Measurements from ENCODE around the gene BTBD6. TPM values are rescaled to one million over a fixed set of nuclear protein-coding genes. Genes with fewer than 3 reads are reported as not detected.
A peak's percentile ranks its signal among the peaks of the same experiment; 100 is the strongest.

Gene BTBD6
- total and polyA plus RNA-seq, 5 donors from 2014 or later = 4.6 to 39.4 (median 12.8) TPM

DNA sequence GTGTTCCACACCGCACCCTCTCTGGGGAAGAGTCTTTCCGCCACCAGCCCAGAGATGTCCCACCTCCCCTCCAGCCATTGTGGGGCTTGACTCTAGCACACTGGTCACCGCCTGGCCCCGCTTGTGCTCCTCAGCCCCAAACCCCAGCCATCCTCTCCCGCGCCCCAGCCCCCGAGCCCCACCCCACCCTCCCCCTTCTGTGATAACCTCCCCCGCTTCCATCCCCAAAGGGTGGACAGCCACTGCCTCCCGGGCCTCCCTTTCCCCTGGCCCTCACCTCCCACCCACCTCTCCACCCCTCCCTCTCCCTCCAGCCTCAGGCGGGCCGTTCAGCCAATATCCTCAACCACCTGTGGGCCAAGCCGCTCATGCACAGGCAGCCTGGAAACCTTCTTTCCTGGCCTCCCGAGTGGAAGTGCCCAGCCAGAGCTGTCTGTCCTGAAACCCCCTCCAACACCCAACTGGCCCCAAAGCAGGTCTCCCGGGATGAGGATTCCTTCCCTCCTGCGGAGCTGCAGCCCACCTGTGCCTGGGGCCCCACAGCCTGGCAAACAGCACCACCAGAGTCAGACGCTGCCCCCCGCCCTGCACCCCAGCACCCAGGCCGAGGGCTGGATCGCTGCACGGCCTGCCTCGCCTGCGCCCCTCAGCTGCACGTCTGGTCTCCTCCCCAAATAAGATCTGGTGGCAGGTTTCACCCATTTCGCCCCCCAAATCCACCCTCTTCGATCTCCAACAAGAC lies 40.2 kb upstream of the BTBD6 start:
- Mint-ChIP-seq H3K27ac (peak overlapping the region in 1 of 3 donors; percentile 46), H3K9me3 (no peaks in the 10 kb centered on the region), H3K4me1 (no peaks in the 10 kb centered on the region), H3K27me3 (no peaks in the 10 kb centered on the region), H3K36me3 (peaks cover under 1% of the 10 kb centered on the region), H3K4me3 (no peak overlapping the region)
- no peak for ATAC-seq (ENCODE audit: low read depth in 2 of 2)
- Histone ChIP-seq H3K4me3 (ENCODE audit: low read depth, low read length) (no peak overlapping the region), H3K9me3 (ENCODE audit: control insufficient read depth in 2 of 2, low read length in 2 of 2) (no peaks in the 10 kb centered on the region), H3K4me1 (ENCODE audit: control insufficient read depth, insufficient read depth, low read length, poor library complexity, severe bottlenecking) (no peaks in the 10 kb centered on the region), H3K36me3 (ENCODE audit: control insufficient read depth, insufficient read depth, low read length) (peaks cover 4% of the 10 kb centered on the region), H3K27ac (ENCODE audit: insufficient read depth, low read length, poor library complexity, severe bottlenecking) (no peak overlapping the region), H3K27me3 (ENCODE audit: control insufficient read depth, insufficient read depth, low read length) (no peaks in the 10 kb centered on the region)
- no peak for DNase-seq

GRCh38 chr14:105208738-105209075 lies 39.6 kb upstream of the BTBD6 start:
- H3K4me3 Mint-ChIP-seq = no peak overlapping the region
- H3K27ac Mint-ChIP-seq = peak overlapping the region in 1 of 3 donors; percentile 46
- peaks cover 3% of the 10 kb centered on the region for H3K36me3 Mint-ChIP-seq
- H3K36me3 ChIP-seq (ENCODE audit: control insufficient read depth, insufficient read depth, low read length) = peaks cover 8% of the 10 kb centered on the region
- ATAC-seq (ENCODE audit: low read depth in 2 of 2) (no peak), DNase-seq (no peak)
- no peak overlapping the region for H3K4me3 ChIP-seq (ENCODE audit: low read depth, low read length)
- no peaks in the 10 kb centered on the region for H3K4me1 Mint-ChIP-seq
- no peaks in the 10 kb centered on the region for H3K27me3 Mint-ChIP-seq
- H3K9me3 ChIP-seq (ENCODE audit: control insufficient read depth in 2 of 2, low read length in 2 of 2) = no peaks in the 10 kb centered on the region
- H3K9me3 Mint-ChIP-seq = no peaks in the 10 kb centered on the region
- H3K27ac ChIP-seq (ENCODE audit: insufficient read depth, low read length, poor library complexity, severe bottlenecking) = no peak overlapping the region
- no peaks in the 10 kb centered on the region for H3K27me3 ChIP-seq (ENCODE audit: control insufficient read depth, insufficient read depth, low read length)
- no peaks in the 10 kb centered on the region for H3K4me1 ChIP-seq (ENCODE audit: control insufficient read depth, insufficient read depth, low read length, poor library complexity, severe bottlenecking)

DNA sequence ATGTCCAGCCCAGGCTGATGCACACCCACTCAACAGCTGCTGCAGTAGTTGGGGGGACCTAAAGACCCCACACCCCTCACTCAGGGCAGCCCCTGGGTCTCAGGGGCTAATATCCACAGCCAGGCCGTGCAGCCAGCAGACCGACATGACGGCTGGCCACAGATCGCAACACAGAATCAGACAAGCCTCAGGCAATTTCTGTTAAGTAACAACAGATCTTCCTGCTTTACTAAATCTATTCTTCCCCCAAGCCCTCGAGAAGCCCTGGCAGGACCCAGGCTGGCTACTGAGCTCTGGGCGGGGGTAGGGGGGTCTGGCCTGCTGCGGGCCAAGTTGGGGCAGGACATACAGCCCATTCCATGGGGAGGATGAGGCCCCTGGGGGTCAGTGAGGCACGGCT lies 39.2 kb upstream of the BTBD6 start:
- Mint-ChIP-seq H3K27me3 (no peaks in the 10 kb centered on the region), H3K27ac (peak overlapping the region in 1 of 3 donors; percentile 52), H3K4me3 (peak overlapping the region in 1 of 4 donors; percentile 33), H3K9me3 (no peaks in the 10 kb centered on the region), H3K36me3 (peaks cover 3% of the 10 kb centered on the region), H3K4me1 (no peaks in the 10 kb centered on the region)
- Histone ChIP-seq H3K36me3 (ENCODE audit: control insufficient read depth, insufficient read depth, low read length) (peaks cover 8% of the 10 kb centered on the region), H3K27ac (ENCODE audit: insufficient read depth, low read length, poor library complexity, severe bottlenecking) (no peak overlapping the region), H3K27me3 (ENCODE audit: control insufficient read depth, insufficient read depth, low read length) (no peaks in the 10 kb centered on the region), H3K4me3 (ENCODE audit: low read depth, low read length) (no peak overlapping the region), H3K4me1 (ENCODE audit: control insufficient read depth, insufficient read depth, low read length, poor library complexity, severe bottlenecking) (no peaks in the 10 kb centered on the region), H3K9me3 (ENCODE audit: control insufficient read depth in 2 of 2, low read length in 2 of 2) (no peaks in the 10 kb centered on the region)
- DNase-seq = no peak
- no peak for ATAC-seq (ENCODE audit: low read depth in 2 of 2)

DNA sequence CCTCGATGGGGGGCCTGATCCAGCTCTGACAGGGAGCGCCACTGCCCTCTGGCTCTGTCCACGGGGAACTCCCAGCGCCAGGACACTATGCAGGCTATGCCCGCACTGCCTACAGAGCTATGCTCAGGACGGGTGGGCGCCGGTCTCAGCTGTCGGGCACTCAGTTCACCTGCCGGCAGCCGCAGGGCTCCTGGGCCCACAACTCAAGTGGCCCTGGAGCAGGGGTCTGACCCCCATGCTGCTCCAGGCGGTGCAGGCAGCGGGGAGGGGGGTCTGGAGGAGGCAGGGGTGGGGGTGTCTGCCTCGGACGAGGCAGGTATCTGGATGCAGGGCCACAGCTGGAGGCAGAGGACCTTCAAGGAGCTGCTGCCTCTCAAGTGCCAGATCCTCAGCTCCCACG lies 38.7 kb upstream of the BTBD6 start:
- H3K36me3 Mint-ChIP-seq = peaks cover 3% of the 10 kb centered on the region

DNA sequence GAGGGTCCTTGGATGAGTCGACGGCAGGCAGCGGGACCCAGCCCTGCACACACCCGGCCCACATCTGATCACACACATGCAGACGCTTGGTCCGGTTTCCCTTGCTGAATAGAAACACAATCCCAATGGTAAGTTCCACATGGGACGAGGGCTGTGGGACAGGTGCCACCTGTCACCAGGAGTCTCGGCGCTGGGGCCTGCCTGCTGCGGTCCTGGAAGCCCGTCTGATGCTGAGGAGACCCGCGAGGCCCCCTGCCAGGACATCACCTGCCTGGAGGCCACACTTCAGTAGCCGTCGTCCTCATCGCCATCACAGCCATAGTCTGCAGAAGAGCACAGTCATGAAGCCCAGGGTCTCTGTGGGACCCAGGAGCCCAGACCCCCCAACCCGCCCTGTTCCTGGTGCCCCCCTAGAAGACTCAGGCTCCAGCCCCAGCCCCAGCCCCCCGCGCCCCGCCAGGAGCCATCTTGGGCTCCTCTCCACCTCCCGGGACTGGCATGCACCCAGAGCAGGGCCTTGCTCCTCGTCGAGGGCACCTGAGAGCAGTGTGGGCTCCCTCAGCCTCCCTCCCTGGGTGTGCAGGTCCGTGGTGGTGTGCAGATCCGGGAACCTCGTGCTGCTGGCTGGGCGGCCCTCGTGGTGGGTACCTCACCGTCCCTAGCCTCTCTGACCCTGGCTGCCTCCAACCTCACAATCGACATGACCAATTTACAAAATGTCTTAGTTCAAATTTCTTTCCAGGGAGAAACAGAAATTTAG lies 37.9 kb upstream of the BTBD6 start:
- no peak for DNase-seq
- no peaks in the 10 kb centered on the region for H3K27me3 Mint-ChIP-seq
- H3K4me3 Mint-ChIP-seq = no peak overlapping the region
- no peaks in the 10 kb centered on the region for H3K9me3 ChIP-seq (ENCODE audit: control insufficient read depth in 2 of 2, low read length in 2 of 2)
- H3K4me3 ChIP-seq (ENCODE audit: low read depth, low read length) = no peak overlapping the region
- no peak overlapping the region for H3K27ac ChIP-seq (ENCODE audit: insufficient read depth, low read length, poor library complexity, severe bottlenecking)
- H3K4me1 Mint-ChIP-seq = peaks cover 0 to 5% (median 0%) of the 10 kb centered on the region in 4 donors
- ATAC-seq (ENCODE audit: low read depth in 2 of 2) = no peak
- no peaks in the 10 kb centered on the region for H3K4me1 ChIP-seq (ENCODE audit: control insufficient read depth, insufficient read depth, low read length, poor library complexity, severe bottlenecking)
- peaks cover 8% of the 10 kb centered on the region for H3K36me3 ChIP-seq (ENCODE audit: control insufficient read depth, insufficient read depth, low read length)
- no peaks in the 10 kb centered on the region for H3K27me3 ChIP-seq (ENCODE audit: control insufficient read depth, insufficient read depth, low read length)
- peaks cover 9% of the 10 kb centered on the region for H3K36me3 Mint-ChIP-seq
- no peak overlapping the region for H3K27ac Mint-ChIP-seq
- no peaks in the 10 kb centered on the region for H3K9me3 Mint-ChIP-seq

More for the DNA sequence above, 38.7 kb upstream of the BTBD6 start:
- Mint-ChIP-seq H3K27ac (no peak overlapping the region), H3K4me1 (no peaks in the 10 kb centered on the region), H3K9me3 (no peaks in the 10 kb centered on the region), H3K4me3 (no peak overlapping the region), H3K27me3 (no peaks in the 10 kb centered on the region)
- Histone ChIP-seq H3K9me3 (ENCODE audit: control insufficient read depth in 2 of 2, low read length in 2 of 2) (no peaks in the 10 kb centered on the region), H3K4me1 (ENCODE audit: control insufficient read depth, insufficient read depth, low read length, poor library complexity, severe bottlenecking) (no peaks in the 10 kb centered on the region), H3K27me3 (ENCODE audit: control insufficient read depth, insufficient read depth, low read length) (no peaks in the 10 kb centered on the region), H3K36me3 (ENCODE audit: control insufficient read depth, insufficient read depth, low read length) (peaks cover 8% of the 10 kb centered on the region), H3K27ac (ENCODE audit: insufficient read depth, low read length, poor library complexity, severe bottlenecking) (no peak overlapping the region), H3K4me3 (ENCODE audit: low read depth, low read length) (no peak overlapping the region)
- DNase-seq = no peak
- ATAC-seq (ENCODE audit: low read depth in 2 of 2) = no peak

GRCh38 chr14:105211086-105211757 lies 37.1 kb upstream of the BTBD6 start:
- H3K36me3 ChIP-seq (ENCODE audit: control insufficient read depth, insufficient read depth, low read length) = peaks cover 8% of the 10 kb centered on the region
- H3K4me1 ChIP-seq (ENCODE audit: control insufficient read depth, insufficient read depth, low read length, poor library complexity, severe bottlenecking) = no peaks in the 10 kb centered on the region
- peaks cover 16% of the 10 kb centered on the region for H3K36me3 Mint-ChIP-seq
- H3K4me3 Mint-ChIP-seq = no peak overlapping the region
- no peak for ATAC-seq (ENCODE audit: low read depth in 2 of 2)
- H3K27ac ChIP-seq (ENCODE audit: insufficient read depth, low read length, poor library complexity, severe bottlenecking) = no peak overlapping the region
- H3K27me3 ChIP-seq (ENCODE audit: control insufficient read depth, insufficient read depth, low read length) = no peaks in the 10 kb centered on the region
- H3K9me3 Mint-ChIP-seq = no peaks in the 10 kb centered on the region
- H3K9me3 ChIP-seq (ENCODE audit: control insufficient read depth in 2 of 2, low read length in 2 of 2) = no peaks in the 10 kb centered on the region
- no peak overlapping the region for H3K27ac Mint-ChIP-seq
- no peaks in the 10 kb centered on the region for H3K27me3 Mint-ChIP-seq
- DNase-seq = no peak
- H3K4me1 Mint-ChIP-seq = peaks cover 0 to 5% (median 0%) of the 10 kb centered on the region in 4 donors
- no peak overlapping the region for H3K4me3 ChIP-seq (ENCODE audit: low read depth, low read length)

GRCh38 chr14:105211758-105212089 lies 36.6 kb upstream of the BTBD6 start:
- ATAC-seq (ENCODE audit: low read depth in 2 of 2) (no peak), DNase-seq (no peak)
- Histone ChIP-seq H3K27ac (ENCODE audit: insufficient read depth, low read length, poor library complexity, severe bottlenecking) (no peak overlapping the region), H3K4me1 (ENCODE audit: control insufficient read depth, insufficient read depth, low read length, poor library complexity, severe bottlenecking) (no peaks in the 10 kb centered on the region), H3K9me3 (ENCODE audit: control insufficient read depth in 2 of 2, low read length in 2 of 2) (no peaks in the 10 kb centered on the region), H3K36me3 (ENCODE audit: control insufficient read depth, insufficient read depth, low read length) (peaks cover 8% of the 10 kb centered on the region), H3K4me3 (ENCODE audit: low read depth, low read length) (no peak overlapping the region), H3K27me3 (ENCODE audit: control insufficient read depth, insufficient read depth, low read length) (no peaks in the 10 kb centered on the region)
- Mint-ChIP-seq H3K27me3 (no peaks in the 10 kb centered on the region), H3K36me3 (peaks cover 16% of the 10 kb centered on the region), H3K4me1 (peaks cover 0 to 5% (median 0%) of the 10 kb centered on the region in 4 donors), H3K9me3 (no peaks in the 10 kb centered on the region), H3K27ac (no peak overlapping the region), H3K4me3 (no peak overlapping the region)

Measured in CD4-positive, CD25-positive, alpha-beta regulatory T cell (primary cell).